KBM-7 (cell line): ENCODE results near the gene ADCY4.

ENCODE experiments used
- DNase-seq: peaks from one replicate; pipeline ENCODE4 v3.0.0-alpha.2; 2015
- in situ Hi-C: fragments of 300-500 bp; cut with MboI; formaldehyde crosslinking; loops from 2 replicates; pipeline ENCODE4 v1.14.3; 2020; ENCODE audit warnings: low sequenced_read_pairs, low pct_unique_long_range_greater_than_20kb, mixed read lengths

ADCY4 gene

GRCh38 chr14:24309538-24310264 is 25.2 kb downstream of the ADCY4 start, which contains the start of gene LTB4R2:
TSS of gene LTB4R2 (plus strand) at chr14:24310140. CDS start at chr14:24310665, 525 bp downstream.
- DNase-seq: no peak
- in situ Hi-C loops: no loop called here

DNA sequence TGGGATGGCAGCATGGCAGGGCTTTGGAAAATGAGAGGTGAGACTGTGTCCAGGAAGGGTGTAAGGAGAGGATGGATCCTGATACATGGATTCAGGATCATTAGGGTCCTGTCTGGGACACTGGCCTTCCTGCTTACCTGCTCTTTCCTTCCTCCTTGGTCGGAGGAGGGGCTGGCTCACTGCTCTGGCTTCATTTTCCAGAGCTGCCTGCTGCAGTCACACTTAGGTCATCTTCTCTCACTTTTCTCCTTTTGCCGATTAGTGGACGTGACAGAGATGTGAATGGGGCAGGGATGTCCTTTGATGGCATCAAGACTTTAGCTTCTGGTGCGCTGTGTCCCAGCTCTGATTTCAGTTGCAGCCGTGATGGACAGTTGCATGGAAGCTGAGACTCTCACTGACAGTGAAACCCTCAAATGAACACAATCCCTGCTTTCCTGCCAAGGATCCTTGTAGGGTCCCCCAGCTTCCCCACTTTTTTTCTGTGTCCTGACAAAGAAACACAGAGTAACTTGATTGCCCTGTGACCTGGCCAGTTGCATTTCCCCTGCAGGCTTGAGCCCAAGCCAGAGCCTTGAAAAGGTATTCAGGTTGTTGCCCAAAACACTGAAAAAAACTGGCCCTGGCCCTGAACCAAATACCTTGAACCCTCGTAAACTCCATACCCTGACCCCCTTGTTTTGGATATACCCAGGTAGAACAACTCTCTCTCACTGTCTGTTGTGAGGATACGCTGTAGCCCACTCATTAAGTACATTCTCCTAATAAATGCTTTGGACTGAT is 26.3 kb downstream of the ADCY4 start:
- DNase-seq: no peak
- in situ Hi-C loops: no loop called here

- DNase-seq: peak; percentile 87
- in situ Hi-C loops: no loop called here
Observed at GRCh38 chr14:24307575-24308341, 27.1 kb downstream of the ADCY4 start, which contains the start of gene CIDEB. TSS of gene CIDEB (minus strand) at chr14:24307977. CDS start at chr14:24307858, 119 bp downstream.

DNA sequence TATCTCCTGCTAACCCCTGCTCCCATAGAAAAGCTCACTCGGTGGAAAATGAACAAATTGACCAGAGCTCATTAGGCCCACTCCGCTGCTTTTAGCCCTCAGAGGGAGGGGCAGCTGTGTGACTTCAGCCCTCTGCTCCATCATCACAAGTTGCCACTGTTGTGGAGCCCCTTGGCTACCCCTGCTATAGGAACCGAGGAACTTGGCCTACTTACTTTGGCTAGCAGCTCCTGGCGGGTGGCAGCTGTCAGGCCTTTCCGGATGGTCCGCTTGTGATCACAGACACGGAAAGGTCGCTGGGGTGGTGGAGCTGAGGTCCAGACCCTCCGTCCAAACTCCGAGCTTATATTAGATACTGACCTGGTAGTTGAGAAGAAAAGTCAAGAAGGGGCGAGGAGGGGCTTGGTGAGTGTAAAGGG is 27.7 kb downstream of the ADCY4 start:
- in situ Hi-C loops: no loop called here
- no peak for DNase-seq

DNA sequence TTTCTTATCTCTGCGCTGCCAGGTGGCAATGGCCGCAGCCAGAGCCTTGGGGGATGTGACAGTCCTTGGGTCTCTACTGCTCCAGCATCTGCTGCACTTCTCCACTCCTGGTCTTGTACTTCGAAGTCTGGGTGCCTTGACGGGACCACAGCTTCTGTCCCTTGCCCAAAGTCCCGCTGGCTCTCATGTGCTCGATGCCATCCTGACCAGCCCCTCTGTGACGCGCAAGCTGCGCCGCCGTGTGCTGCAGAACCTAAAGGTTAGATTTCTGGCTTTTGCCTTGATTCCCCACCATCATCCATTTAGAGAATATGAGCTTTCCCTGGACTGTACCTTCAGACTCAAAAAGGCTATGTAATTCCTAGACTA is 30.9 kb downstream of the ADCY4 start:
- DNase-seq: no peak
- in situ Hi-C loops: no loop called here

GRCh38 chr14:24300326-24300980 is 34.4 kb downstream of the ADCY4 start:
- in situ Hi-C loops: no loop called here
- no peak for DNase-seq

DNA sequence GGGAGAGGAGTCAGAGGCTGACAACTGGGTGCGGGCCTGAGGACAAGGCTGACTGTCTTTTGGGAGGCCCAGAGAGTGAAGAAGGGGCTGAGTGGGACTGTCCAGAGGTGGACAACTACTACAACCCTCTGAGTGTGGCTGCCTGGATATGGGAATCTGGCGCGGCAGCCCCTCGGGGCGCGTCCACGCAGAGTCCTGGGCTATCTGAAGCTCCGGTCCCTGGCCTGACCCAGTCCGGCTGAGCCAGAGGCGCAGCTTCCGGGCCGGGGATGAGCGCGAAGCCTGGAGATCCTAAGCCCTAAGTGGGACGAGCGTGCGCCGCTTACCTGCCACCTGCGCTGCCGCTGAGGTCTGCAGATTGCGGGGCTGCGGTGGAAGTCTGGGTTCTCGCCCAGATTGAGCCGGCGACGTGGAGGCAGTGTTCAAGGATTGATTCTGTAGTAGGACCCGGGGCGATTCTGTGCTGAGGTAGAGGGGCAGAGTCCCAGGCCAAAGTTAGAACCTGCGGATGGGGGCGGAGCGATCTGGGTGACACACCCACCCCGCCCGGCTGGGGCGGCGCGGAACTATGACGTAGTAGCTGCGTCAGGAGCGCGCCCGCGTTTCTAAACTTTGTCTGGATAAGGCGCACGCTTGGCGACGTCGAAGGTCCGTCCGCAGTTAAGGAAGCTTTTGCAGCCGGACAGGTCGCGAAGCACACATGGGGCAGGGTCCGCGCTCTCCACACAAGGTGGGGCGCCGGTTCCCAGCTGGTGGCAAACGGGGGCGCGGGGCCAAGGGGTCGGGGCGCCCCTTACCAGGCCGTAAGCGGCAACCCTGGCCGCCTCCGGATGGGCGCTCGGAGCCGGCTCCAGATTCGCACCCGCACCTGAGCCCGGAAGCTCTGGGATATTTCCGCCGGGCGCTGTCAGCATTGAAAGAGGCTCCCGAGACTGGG is 35.3 kb downstream of the ADCY4 start, which contains the start of the genes DHRS1 and NOP9:
Gene DHRS1, minus strand, starts transcription at position 526 of the 937 bp plus-strand sequence. CDS start 674 bp downstream, outside the sequence.
Gene NOP9, plus strand, starts transcription at position 596 of the 937 bp plus-strand sequence. Its CDS starts 105 bp downstream, at position 701.
- in situ Hi-C loops: loop anchor here (10.0 kb wide), 1 partner anchor 55 kb away; the partner anchor contains the start of gene TINF2
- DNase-seq: peak; percentile 95

- no peak for DNase-seq
- in situ Hi-C loops: loop anchor here (10.0 kb wide), 1 partner anchor 54 kb away; the partner anchor contains the start of gene TINF2
Observed at GRCh38 chr14:24298892-24299254, 36.0 kb downstream of the ADCY4 start.

- in situ Hi-C loops: loop anchor here (10.0 kb wide), 1 partner anchor 53 kb away; the partner anchor contains the start of gene TINF2
- peak; percentile 75 for DNase-seq
Observed at GRCh38 chr14:24297190-24297964, 37.5 kb downstream of the ADCY4 start.

GRCh38 chr14:24296341-24297157 is 38.3 kb downstream of the ADCY4 start:
- peak; percentile 82 for DNase-seq
- in situ Hi-C loops: loop anchor here (10.0 kb wide), 1 partner anchor 52 kb away; the partner anchor contains the start of gene TINF2

- in situ Hi-C loops: loop anchor here (10.0 kb wide), 1 partner anchor 49 kb away; the partner anchor contains the start of gene TINF2
Observed at GRCh38 chr14:24293525-24293924, 41.3 kb downstream of the ADCY4 start.

DNA sequence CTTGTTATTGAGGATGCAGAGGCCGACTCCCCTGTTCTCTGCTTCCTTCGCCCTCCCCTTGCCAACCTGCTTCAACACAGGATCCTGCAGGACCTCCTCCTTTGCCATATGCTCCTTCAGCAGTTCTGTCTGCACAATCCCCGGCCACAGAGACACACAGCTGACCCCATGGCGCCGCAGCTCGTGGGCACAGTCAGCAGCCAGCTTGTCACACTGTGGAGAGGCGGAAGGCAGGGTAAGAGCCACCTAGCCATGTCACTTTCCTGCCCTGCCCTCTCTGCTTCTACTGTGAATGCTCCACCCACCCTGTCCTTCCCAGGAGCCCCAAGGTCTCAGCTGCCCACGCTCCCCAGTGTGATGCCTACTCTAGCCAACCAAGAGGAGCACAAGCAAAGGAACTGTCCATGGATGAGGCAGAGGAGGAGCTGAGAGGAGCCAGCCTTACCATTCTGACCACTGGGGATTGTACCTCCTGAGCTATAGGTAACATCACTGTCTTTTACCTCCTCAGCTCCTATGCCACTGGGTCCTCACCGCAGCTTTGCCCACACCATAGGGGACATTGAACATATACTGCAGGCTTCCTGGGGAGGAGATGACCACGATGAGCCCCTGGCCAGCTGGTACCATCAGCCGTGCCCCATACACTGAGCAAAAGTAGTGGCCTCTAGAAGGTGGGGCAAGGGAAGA is 42.6 kb downstream of the ADCY4 start:
- in situ Hi-C loops: loop anchor here (10.0 kb wide), 1 partner anchor 47 kb away; the partner anchor contains the start of gene TINF2
- no peak for DNase-seq

More at GRCh38 chr14:24293525-24293924, 41.3 kb downstream of the ADCY4 start:
- no peak for DNase-seq

- in situ Hi-C loops: loop anchor here (10.0 kb wide), 1 partner anchor 47 kb away; the partner anchor contains the start of gene TINF2
- no peak for DNase-seq
Observed at GRCh38 chr14:24291446-24292117, 43.3 kb downstream of the ADCY4 start.

- in situ Hi-C loops: loop anchor here (10.0 kb wide), 1 partner anchor 46 kb away; the partner anchor contains the start of gene TINF2
Observed at GRCh38 chr14:24290746-24291145, 44.1 kb downstream of the ADCY4 start.

More at GRCh38 chr14:24290746-24291145, 44.1 kb downstream of the ADCY4 start:
- no peak for DNase-seq
